ENCODE measurements around the gene HEY2.
"Not testable (repeated sequence)": the region's sequence is repeated elsewhere in the genome, so short reads cannot be mapped to it uniquely, and the experiment has no call there.

The HEY2 gene

GRCh38 chr6:125795301-125795700 is 45.9 kb downstream of the HEY2 start:
- no peak for DNase-seq (ENCODE audit: low read depth, low spot score)

- DNase-seq (ENCODE audit: low read depth, low spot score), result no peak
Observed at GRCh38 chr6:125797120-125797885, 47.9 kb downstream of the HEY2 start.

GRCh38 chr6:125797886-125798444 is 48.5 kb downstream of the HEY2 start:
- no peak for DNase-seq (ENCODE audit: low read depth, low spot score)

GRCh38 chr6:125798734-125799508 is 49.5 kb downstream of the HEY2 start:
- no peak for DNase-seq (ENCODE audit: low read depth, low spot score)

GRCh38 chr6:125802383-125802782 is 53.0 kb downstream of the HEY2 start:
- DNase-seq (ENCODE audit: low read depth, low spot score), result no peak

- no peak for DNase-seq (ENCODE audit: low read depth, low spot score)
Observed at GRCh38 chr6:125802943-125803377, 53.5 kb downstream of the HEY2 start.

GRCh38 chr6:125804264-125804663 is 54.8 kb downstream of the HEY2 start:
- no peak for DNase-seq (ENCODE audit: low read depth, low spot score)

GRCh38 chr6:125804866-125805425 is 55.5 kb downstream of the HEY2 start:
- DNase-seq (ENCODE audit: low read depth, low spot score), result not testable (repeated sequence)

- DNase-seq (ENCODE audit: low read depth, low spot score), result no peak
Observed at GRCh38 chr6:125806813-125807212, 57.4 kb downstream of the HEY2 start.

- DNase-seq (ENCODE audit: low read depth, low spot score), result no peak
Observed at GRCh38 chr6:125807293-125807692, 57.9 kb downstream of the HEY2 start.

GRCh38 chr6:125808060-125808459 is 58.6 kb downstream of the HEY2 start:
- DNase-seq (ENCODE audit: low read depth, low spot score), result no peak

GRCh38 chr6:125808591-125808990 is 59.2 kb downstream of the HEY2 start:
- no peak for DNase-seq (ENCODE audit: low read depth, low spot score)

- no peak for DNase-seq (ENCODE audit: low read depth, low spot score)
Observed at GRCh38 chr6:125809570-125810170, 60.2 kb downstream of the HEY2 start.

- no peak for DNase-seq (ENCODE audit: low read depth, low spot score)
Observed at GRCh38 chr6:125810445-125810844, 61.0 kb downstream of the HEY2 start.

All from activated CD4-positive, CD25-positive, alpha-beta regulatory T cell treated with anti-CD3 and anti-CD28 coated beads, Interleukin-2, amount 50 U/mL, for 16 hours (primary cell).